GM18517 (cell line): Measurements from ENCODE around the gene TUBB1.
"Not testable (repeated sequence)": the region's sequence is repeated elsewhere in the genome, so short reads cannot be mapped to it uniquely, and the experiment has no call there.

Source experiments
- ATAC-seq: cut with Tn5 transposase; IDR thresholded peaks from one replicate; pipeline ENCODE4 v1.9.1; 2021; ENCODE audit warnings: mild to moderate bottlenecking, moderate library complexity; ENCODE audit not compliant: unreplicated experiment

Gene TUBB1

GRCh38 chr20:59005523-59006166, 13.6 kb upstream of the TUBB1 start:
- ATAC-seq = no peak

- no peak for ATAC-seq
These were observed 12.9 kb upstream of the TUBB1 start for GRCh38 chr20:59006167-59006863.

- ATAC-seq = no peak
These were observed 12.2 kb upstream of the TUBB1 start, which contains the start of gene CTSZ for GRCh38 chr20:59006864-59007664. CTSZ (minus strand) TSS chr20:59007254; CDS start chr20:59007128, 126 bp downstream.

GRCh38 chr20:59007665-59008511, 11.3 kb upstream of the TUBB1 start:
- no peak for ATAC-seq

- ATAC-seq = no peak
These were observed 10.4 kb upstream of the TUBB1 start for GRCh38 chr20:59008715-59009336.

- ATAC-seq = no peak
These were observed 8.8 kb upstream of the TUBB1 start for GRCh38 chr20:59010321-59010994.

- ATAC-seq = no peak
These were observed 8.0 kb upstream of the TUBB1 start for GRCh38 chr20:59010995-59011873.

GRCh38 chr20:59011874-59012157, 7.4 kb upstream of the TUBB1 start:
- not testable (repeated sequence) for ATAC-seq

GRCh38 chr20:59013031-59013951, 5.9 kb upstream of the TUBB1 start:
- ATAC-seq = no peak

GRCh38 chr20:59013959-59014608, 5.1 kb upstream of the TUBB1 start:
- no peak for ATAC-seq

GRCh38 chr20:59014680-59015389, 4.4 kb upstream of the TUBB1 start:
- ATAC-seq = no peak

- no peak for ATAC-seq
These were observed 3.8 kb upstream of the TUBB1 start for GRCh38 chr20:59015411-59015810.

- no peak for ATAC-seq
These were observed 3.2 kb upstream of the TUBB1 start for GRCh38 chr20:59015812-59016711.

- no peak for ATAC-seq
These were observed 2.3 kb upstream of the TUBB1 start for GRCh38 chr20:59016795-59017492.
